Right renal cortex interstitium (tissue), 3 donors: Measurements from ENCODE around the gene FMOD. TPM values are rescaled to one million over a fixed set of nuclear protein-coding genes. Genes with fewer than 3 reads are reported as not detected.

ENCODE experiments used
- DNase-seq, 3 donors: peaks; one replicate each; pipeline ENCODE4 v3.0.0-alpha.2; 2013; ENCODE audit warnings: low read depth in 3 of 3, low spot score in 2 of 3
- polyA plus RNA-seq, 3 donors: library from polyadenylated mRNA; unstranded; fragments of 120-200 nt; gene quantifications; one replicate each; pipeline ENCODE4 v1.2.1, GENCODE V29; 2013; ENCODE audit not compliant: insufficient read length in 3 of 3

Gene FMOD
- polyA plus RNA-seq = 10 to 100 TPM; 42.4 to 56.6 (median 51.5) TPM

GRCh38 chr1:203351037-203351625 lies at the start of gene FMOD:
TSS of gene FMOD (minus strand) at chr1:203351122. CDS start at chr1:203348270, 2,852 bp downstream.
- DNase-seq = peak in 1 of 3 donors; percentile 53

DNA sequence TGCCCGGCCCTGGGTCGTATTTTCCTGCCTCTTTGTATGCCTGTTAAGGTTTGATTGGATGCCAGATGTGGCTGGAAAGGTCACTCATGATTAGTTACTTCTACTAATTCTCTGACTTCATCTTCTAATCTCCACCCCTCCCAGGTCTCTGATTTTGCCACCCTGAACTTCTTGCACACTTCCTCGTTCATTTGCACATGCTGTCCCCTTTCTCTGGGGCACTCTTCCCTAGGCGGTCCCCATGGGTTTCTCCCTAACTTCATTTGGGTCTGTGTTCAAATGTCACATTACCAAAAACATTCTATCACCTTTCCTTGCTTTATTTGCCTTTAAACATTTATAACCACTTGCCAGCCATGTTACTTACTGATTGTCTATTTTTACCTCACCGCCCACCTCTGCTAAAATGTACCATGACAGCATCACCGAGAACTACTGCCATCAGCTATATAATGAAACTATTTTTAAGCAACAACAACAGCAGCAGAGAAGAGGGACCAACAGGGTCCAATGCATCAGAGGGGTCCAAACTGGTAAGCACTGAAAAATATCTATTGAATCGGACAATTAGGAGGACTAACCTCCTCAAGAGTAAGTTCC lies 45.8 kb upstream of the FMOD start:
- no peak for DNase-seq

DNA sequence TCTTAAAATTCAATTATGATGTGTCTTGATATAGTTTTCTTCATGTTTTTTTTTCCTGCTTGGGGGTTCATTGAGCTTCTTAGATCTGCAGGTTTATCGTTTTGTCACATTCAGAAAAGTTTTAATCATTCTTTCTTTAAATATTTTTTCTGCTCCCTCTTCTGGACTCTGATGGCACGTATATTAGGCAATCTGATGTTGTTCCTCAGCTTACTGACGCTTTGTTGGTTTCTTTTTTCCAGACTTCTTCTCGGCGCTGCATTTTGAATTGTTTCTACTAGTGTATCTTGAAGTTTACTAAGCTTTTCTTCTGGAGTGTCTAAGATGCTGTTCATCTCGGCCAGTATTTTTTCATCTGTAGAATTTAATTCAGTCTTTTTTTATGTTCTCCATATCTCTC lies 44.8 kb upstream of the FMOD start:
- DNase-seq = no peak

GRCh38 chr1:203390298-203390697 lies 39.4 kb upstream of the FMOD start:
- no peak for DNase-seq

GRCh38 chr1:203388683-203389082 lies 37.8 kb upstream of the FMOD start:
- DNase-seq = no peak

DNA sequence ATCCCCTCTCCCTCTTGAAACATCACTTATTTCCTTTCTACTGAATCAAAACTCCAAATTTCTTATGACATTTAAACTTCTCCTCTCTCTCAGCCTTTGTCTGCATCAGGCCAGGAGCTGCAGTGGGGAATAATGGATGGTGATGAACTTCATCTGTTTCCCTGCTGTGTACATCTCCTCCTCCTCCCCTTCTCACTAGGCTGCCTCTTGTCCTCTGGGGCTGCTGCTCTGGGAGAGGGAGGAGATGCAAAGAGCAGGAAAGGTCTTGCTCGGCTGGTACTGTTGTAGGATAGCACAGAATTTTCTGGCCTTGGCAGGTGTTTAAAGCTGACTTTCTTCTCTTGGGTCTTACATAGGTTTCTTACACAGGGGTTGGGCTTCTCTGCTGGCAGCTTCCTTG lies 31.1 kb upstream of the FMOD start:
- no peak for DNase-seq

DNA sequence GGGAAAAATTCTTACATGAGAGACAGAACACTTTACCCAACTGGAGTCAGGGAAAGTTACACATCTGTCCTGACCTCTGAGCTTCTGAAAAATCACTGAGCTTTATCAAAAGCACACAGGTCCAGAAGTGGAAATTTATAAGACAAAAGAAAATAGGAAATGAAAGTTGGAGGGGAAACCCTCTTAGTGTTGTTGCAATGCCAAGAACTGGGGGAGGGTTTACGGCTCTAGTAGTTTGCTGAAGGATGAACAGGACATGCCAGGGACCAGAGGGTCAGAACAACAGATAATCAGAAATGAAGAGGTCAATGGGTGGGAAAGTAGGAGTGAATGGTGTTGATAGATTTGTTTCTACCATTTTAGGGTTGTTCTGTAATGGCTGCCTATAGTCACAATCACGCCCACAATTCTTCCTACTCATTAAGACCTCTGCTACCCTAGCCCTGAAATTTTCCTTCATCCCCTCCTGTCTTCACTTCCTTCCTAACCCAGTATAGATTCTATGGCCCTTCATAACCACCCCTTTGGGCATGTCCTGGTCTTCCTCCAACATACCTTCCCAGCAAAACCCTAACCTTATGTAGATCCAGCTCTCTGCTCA lies 30.3 kb upstream of the FMOD start:
- no peak for DNase-seq

- no peak for DNase-seq
Observed at GRCh38 chr1:203380420-203381150, 29.7 kb upstream of the FMOD start.

GRCh38 chr1:203379825-203380224 lies 28.9 kb upstream of the FMOD start:
- DNase-seq = peak in 1 of 3 donors; percentile 40

GRCh38 chr1:203378556-203379245 lies 27.8 kb upstream of the FMOD start:
- DNase-seq = no peak

GRCh38 chr1:203373991-203374390 lies 23.1 kb upstream of the FMOD start:
- no peak for DNase-seq

- no peak for DNase-seq
Observed at GRCh38 chr1:203373002-203373401, 22.1 kb upstream of the FMOD start.

- DNase-seq = no peak
Observed at GRCh38 chr1:203371288-203371687, 20.4 kb upstream of the FMOD start.

DNA sequence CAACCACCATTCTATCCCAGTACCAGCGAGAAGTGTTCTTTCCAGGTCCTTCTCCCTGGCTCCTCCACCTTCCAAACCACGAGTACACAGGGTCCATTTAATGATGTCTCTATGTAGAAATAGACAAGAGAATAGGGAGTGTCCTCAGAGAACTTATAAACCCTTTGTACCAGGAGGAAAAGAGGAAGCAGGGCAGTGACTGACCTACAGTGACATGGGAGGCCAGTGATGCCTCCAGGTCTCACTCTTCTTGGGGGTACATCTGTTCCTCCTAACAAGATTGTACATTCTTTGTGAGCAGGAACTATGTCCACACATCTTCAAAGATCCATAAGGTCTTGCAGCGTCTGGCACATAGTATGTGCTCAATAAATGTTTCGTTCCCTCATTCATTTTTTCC lies 18.7 kb upstream of the FMOD start:
- no peak for DNase-seq

- DNase-seq = no peak
Observed at GRCh38 chr1:203368624-203369451, 17.9 kb upstream of the FMOD start.

DNA sequence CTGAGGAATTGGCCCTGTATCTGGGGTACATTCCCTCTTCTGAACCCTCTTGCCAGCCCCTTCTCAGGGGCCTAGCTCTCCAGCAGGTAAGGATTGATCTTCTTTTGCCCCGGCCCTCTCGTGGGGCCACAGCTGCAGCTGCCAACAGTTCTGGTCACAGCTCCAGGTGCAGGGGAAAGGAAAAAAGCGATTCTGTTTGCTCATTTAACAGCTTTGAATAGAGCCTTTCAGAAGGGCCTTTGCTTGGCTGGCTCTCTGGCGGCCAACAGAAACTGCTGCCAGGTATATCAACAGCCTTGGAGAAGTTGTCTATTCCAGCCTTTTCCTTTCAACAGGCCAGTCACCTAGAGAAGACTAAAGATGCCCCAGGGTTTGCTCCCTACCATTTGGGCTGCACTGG lies 16.1 kb upstream of the FMOD start:
- no peak for DNase-seq

- no peak for DNase-seq
Observed at GRCh38 chr1:203366476-203366875, 15.6 kb upstream of the FMOD start.

DNA sequence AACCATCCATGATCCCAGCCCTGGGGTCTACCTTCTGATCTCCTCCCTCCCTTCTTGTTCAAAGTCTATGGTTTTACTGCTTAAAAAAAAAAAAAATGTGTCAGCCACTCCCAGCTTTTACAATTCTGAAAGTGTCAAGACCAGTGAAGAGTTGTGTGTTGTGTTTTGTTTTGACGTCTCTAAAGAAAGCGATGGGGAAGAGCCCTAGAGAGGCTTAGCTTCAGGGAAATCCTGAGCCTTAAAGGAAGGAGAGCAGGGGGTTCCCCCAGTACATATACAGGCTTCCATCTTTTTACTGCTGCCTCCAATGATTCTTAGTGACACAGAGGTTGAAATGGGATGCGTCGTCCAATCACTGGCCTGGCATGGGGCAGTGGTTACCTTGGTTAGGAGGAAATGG lies 13.9 kb upstream of the FMOD start:
- DNase-seq = no peak

GRCh38 chr1:203364094-203364801 lies 13.3 kb upstream of the FMOD start:
- DNase-seq = no peak

GRCh38 chr1:203362720-203363025 lies 11.8 kb upstream of the FMOD start:
- no peak for DNase-seq
